GM12892 (cell line): ENCODE results near the gene PRSS27.

Source experiments
- DNase-seq: peaks from one replicate; pipeline ENCODE4 v3.0.0; 2011; ENCODE audit not compliant: insufficient read length
- FAIRE-seq: peaks from 2 replicates; lab custom pipeline; 2011; peaks lifted over from hg19 to GRCh38; lab: Jason Lieb, UNC
- POLR2A ChIP-seq: IDR thresholded peaks from 2 replicates; pipeline ENCODE4 v1.6.1; 2011; ENCODE audit warnings: low read depth, low read length, control low read depth
- POLR2AphosphoS5 ChIP-seq: IDR thresholded peaks from 2 replicates; pipeline ENCODE4 v1.6.1; 2011; ENCODE audit warnings: low read depth, low read length, control low read depth
- TAF1 ChIP-seq: IDR thresholded peaks from 2 replicates; pipeline ENCODE4 v1.6.1; 2011; ENCODE audit warnings: low read depth, mild to moderate bottlenecking, control low read depth, low read length, borderline replicate concordance

The PRSS27 gene

DNA sequence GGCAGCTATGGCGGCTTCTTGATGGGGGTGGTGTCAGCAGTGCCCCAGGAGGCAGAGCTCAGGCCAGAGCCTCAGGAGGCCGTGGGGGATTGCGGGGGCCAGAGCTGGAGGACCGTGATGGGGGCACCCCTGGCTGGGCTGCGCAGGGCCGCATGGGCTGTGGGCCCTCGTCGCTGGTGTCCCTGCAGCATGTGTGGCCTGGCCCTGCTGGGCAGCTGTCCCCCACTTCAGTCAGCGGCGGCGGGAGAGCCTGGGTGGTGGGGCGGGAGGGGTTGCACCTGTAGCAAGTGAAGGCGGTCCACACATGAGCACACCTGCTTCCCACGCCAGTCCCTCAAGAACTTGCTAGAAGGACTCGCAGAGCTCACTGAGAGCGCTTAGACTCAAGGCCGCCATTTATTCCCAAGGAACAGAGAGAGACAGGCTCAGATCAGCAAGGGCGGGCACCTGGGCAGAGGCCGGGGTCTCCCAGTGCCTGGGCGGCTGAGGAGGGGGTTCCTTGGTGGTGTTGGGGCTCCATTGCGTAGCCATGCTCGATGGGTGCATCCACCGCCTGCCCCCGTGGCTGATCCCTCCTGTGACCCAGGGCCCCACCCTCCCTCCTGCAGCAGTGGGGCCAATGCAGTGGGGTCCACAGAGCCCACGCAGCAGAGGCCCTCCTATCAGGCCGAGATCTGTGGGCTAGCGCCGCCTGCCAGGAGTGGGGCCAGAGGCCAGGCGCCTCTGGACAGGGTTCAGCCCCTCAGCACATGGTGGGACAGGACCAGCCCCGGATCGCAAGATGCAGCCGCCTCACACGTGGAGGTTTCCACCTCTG lies 15.7 kb downstream of the PRSS27 start:
- FAIRE-seq (no peak), DNase-seq (no peak)
- TF ChIP-seq TAF1 (no peak), POLR2AphosphoS5 (no peak), POLR2A (no peak)

DNA sequence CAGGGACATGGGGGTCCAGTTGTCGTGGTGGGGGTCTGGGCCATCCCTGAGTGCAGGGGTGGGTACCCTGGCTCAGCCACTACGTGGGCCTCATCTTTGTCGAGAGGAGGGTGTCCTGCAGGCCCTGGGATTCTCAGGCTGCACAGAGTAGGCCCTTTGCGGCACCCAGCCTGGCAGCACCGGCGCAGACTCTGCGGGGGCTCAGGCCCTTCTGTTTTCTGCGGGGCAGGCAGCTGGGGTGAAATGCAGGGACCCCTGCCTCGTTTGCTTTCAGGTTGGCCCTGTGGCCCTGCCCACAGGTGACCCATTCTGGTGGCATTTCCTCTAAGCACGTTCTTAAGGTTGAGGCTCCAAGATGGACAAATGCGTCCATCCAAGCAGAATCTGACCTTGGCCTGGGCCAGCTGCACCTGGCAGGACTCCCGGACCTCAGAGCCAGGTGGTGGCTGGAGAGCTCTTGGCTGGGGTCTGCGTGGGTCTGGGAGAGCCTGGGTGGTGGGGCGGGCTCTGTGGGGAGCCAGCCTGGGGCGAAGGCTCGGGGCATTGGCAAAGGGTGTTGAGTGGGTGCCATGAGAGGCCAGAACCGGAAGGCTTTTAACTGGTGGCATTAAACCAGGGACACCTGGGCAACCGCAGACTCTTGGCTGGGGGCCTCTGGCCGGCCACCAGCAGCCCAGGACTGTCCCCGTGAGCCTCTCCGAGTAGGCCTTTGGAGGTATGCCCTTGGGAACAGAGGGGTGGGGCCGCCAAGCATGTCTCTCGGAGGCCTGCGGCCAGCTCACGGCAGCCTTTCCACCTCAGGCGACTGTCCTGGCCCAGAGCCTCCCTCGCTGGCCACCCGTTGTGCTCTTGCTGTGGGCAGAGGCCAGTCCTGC lies 16.9 kb downstream of the PRSS27 start:
- TF ChIP-seq TAF1 = no peak
- no peak for DNase-seq
- FAIRE-seq = no peak

DNA sequence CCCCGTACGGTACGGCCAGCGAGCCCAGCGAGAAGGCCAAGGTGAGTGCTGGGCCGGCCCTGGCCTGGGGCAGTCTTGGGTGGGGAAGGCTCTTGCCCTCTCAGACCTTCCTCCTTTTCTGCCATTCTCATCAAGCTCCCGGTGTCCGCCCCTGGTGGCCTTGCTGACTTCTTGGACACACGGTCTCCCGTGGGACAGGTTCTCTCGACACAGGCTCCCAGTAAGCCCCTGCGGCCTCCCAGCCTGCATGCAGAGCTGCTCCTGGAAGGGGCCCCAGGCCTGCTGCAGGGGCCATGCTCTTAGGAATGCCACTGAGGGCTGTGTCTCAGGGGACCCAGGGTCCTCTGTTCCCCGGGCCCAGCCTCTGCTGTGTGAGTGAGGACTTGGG lies 17.6 kb downstream of the PRSS27 start:
- TF ChIP-seq POLR2A (no peak), TAF1 (no peak), POLR2AphosphoS5 (no peak)
- DNase-seq = no peak
- FAIRE-seq = no peak

DNA sequence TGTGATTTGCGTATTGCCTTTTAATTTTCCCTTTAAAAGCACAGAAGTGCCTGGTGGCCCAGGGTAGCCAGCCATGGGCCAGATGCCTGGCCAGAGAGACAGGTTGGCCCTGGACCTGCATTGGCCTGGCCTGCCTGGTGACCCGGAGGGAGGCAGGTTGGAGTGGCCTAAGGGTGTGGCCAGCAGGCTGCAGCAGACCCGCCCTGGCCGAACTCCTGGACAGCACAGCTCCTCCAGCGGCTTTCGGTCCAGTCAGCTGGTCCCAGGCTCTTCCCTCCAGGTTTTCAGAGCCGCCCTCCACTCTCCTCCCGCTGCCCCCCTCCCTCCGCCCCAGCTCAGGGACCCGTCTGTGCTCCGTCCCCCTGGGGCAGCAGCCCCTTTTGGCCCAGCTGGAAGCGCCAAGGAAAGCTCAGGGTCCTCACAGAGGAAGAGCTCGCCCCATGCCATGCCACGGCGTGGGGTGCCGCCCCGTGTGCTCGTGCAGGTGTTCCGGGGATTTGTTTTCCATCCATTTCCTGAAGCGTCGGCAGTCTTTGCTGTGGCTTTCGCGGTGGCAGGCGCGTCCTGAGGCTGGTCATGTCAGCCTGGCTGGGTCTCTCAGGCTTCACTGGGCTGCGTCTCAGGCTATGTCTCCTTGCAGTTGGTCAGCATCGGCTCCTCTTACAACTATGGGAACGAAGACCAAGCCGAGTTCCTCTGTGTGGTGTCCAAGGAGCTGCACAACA lies 18.1 kb downstream of the PRSS27 start:
- FAIRE-seq = no peak
- DNase-seq = no peak
- TF ChIP-seq POLR2A (no peak), POLR2AphosphoS5 (no peak), TAF1 (no peak)

DNA sequence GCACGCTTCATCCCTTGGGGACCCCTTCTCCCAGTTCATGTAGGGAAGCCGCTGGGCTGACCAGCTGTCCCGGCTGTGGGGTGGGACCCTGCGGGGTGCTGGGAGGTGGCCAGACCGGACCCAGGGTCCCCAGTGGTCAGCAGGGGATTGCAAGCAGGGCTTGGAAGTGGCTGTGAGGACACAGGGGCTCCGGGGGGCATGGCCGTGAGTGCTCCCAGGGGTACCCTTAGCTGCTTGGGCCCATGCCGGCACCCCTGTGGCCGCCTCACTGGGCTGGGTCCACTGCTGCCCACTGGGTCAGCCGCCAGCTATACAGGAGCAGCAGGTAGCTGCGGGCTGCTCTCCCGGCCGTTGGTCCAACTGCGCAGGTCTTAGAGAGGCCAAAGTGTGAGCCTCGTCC lies 18.8 kb downstream of the PRSS27 start:
- TF ChIP-seq TAF1 (no peak), POLR2A (no peak), POLR2AphosphoS5 (no peak)
- FAIRE-seq (no peak), DNase-seq (no peak)

DNA sequence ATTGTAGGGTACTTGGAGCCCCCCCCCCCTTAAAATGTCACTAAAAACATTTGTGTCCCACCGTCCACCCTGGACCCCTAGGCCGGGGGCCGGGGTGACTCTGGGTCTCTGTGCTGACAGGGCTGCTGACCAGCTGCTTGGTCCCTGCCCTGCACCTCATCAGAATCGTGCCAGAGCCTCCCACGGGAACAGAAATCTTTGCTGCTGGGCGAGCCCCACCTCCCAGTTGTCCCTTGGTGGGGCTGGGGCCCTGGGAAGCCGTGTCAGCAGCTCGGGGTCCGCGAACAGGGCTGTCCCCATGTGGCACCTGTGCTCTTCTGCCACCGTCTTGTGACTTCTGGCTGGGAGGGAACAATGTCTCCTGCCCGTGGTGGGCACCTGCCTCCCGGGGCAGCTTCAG lies 19.2 kb downstream of the PRSS27 start:
- FAIRE-seq (no peak), DNase-seq (no peak)
- no peak for TF ChIP-seq TAF1
- no peak for TF ChIP-seq POLR2AphosphoS5
- TF ChIP-seq POLR2A = no peak

DNA sequence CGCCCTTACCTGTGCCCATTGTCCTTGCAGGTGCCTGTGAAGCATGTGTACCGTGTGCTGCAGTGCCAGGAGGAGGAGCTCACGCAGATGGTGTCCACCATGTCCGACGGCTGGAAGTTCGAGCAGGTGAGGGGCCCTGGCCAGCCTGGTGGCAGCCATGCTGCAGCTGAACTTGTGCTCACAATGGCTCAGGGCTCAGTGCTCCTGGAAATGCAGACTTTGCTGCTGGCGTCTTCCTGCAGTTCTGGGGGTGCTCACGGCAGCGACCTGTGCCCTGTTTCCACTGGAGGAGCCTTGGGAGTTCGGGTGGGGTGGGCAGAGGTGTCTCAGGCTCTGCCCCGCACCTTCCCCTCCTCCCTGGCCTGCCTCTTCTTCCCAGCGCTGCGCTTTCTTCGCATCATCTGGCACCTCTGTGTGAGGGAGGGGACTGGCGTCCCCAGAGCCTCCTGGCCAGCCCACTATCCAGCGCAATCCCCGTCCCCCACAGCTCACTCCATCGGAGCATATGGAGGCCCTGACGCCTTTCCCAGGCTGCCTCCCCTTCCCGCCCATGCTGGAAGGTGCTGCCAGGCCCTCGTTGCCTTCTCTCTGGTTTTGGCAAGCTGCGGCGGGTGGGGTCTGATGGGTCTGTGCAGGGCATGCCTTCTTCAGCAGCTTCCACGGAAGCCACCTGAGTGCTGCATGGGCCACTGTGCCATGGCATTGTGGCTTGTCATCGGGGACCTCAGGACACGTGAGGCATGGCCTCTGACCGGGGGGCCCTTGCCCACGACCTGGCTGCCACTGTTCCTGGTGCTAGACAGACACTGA lies 20.0 kb downstream of the PRSS27 start:
- no peak for DNase-seq
- FAIRE-seq = no peak
- TF ChIP-seq POLR2A (no peak), POLR2AphosphoS5 (no peak), TAF1 (no peak)

DNA sequence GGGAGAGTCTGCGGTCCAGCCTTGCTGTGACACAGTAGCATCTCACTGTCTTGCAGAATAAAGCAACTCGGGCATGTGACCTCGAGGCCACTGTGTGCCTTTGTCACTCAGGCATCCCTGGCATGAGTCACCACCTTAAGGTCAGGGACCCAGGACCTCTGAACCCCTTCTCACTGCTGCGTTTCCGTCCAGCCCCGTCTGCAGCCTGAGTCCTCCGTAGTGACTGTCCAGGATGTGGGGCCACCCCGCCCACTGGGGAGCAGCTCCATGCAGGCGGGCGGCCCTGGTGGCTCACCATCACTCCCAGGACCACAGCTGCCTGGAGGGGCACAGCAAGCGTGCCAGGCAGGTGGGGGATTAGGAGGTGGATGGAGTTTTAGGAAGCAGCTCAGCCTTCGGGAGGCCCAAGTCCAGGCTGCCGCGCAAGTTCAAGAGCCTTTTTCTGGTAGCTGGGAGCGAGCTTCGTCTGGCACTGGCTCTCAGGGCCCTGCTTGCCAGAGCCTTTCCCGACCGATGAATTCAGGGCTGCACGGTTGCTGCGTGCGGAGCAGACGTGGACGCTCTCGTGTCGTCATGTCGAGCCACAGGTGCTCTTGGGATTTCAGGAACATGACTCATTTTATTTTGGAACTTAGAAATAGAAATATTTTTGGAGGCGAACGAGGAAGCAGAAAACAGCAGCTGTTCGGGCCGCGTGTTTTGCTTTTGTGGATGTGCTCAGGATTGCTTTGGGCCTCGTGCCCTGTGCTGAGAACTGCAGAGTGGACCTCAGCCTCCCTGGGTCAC lies 20.9 kb downstream of the PRSS27 start:
- TF ChIP-seq POLR2A (no peak), TAF1 (no peak), POLR2AphosphoS5 (no peak)
- DNase-seq = no peak
- FAIRE-seq = no peak

DNA sequence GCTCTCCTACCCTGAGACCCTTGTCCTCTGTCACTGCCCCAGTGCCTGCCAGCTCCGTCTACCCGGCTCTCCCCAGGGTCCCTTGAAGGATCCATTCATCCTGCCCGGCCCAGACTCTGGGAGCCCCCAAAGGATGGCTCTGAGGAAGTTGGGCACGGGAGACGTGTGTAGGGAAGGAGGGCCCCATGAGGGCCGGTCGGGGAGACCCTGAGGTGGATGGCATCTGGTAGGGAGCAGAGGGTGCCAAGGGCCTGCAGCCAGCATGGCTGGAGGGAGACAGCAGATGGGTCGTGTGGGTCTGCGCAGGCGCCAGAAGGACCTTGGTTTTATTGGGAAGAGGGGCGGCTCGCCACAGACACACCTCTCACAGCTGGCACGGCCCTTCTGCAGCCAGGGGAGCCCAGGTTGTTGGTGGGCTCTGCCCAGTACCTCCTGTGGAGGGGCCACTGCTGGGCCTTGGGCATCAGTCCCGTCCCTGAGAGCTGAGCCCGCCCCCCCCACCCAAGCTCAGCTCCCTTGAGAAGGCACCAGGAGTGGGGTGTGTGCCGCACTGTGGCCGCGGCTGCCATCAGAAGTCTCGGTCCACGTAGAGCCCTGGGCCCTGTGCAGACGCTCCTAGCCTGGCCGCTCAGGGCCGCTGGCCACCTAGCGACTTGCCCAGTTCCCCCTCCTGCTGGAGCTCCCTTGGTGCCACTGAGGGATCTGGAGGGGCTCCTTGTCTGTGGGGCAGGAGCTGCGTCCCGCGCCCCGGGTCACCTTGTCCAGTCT lies 21.7 kb downstream of the PRSS27 start:
- DNase-seq = no peak
- no peak for FAIRE-seq

More for the DNA sequence above, 21.7 kb downstream of the PRSS27 start:
- no peak for TF ChIP-seq POLR2A
- no peak for TF ChIP-seq TAF1
- TF ChIP-seq POLR2AphosphoS5 = no peak
